Neural progenitor cell (in vitro differentiated cells): ENCODE measurements around the gene SLC43A2. TPM values are rescaled to one million over a fixed set of nuclear protein-coding genes. Genes with fewer than 3 reads are reported as not detected.

Experiments
- DNase-seq: peaks from one replicate; pipeline ENCODE4 v3.0.0-alpha.2; 2016; ENCODE audit warnings: low spot score
- H2AFZ ChIP-seq: fragments of 200-600 bp; sonication (generic); replicated peaks from 2 replicates; pipeline ENCODE4 v1.6.1; 2016; ENCODE audit warnings: antibody characterized with exemption
- H3F3A ChIP-seq: fragments of 200-600 bp; sonication (generic); 2 replicates; pipeline ENCODE4 v1.6.1; 2016; ENCODE audit warnings: antibody characterized with exemption, low read depth
- H3K27ac ChIP-seq: fragments of 200-600 bp; sonication (generic); 2 replicates; pipeline ENCODE4 v1.5.1; 2016; ENCODE audit warnings: mild to moderate bottlenecking
- H3K27me3 ChIP-seq: fragments of 200-600 bp; sonication (generic); 2 replicates; pipeline ENCODE4 v1.6.1; 2016; ENCODE audit warnings: mild to moderate bottlenecking, moderate library complexity
- H3K36me3 ChIP-seq: fragments of 200-600 bp; sonication (generic); 2 replicates; pipeline ENCODE4 v1.5.1; 2016
- H3K4me1 ChIP-seq: fragments of 200-600 bp; sonication (generic); 2 replicates; pipeline ENCODE4 v1.6.1; 2016; ENCODE audit warnings: mixed run types
- H3K4me2 ChIP-seq: fragments of 200-600 bp; sonication (generic); 2 replicates; pipeline ENCODE4 v1.6.1; 2016
- H3K4me3 ChIP-seq: fragments of 200-600 bp; sonication (generic); 2 replicates; pipeline ENCODE4 v1.5.1; 2016
- H3K79me2 ChIP-seq: fragments of 200-600 bp; sonication (generic); 2 replicates; pipeline ENCODE4 v1.6.1; 2016; ENCODE audit warnings: low read depth
- H3K9ac ChIP-seq: fragments of 200-600 bp; sonication (generic); 2 replicates; pipeline ENCODE4 v1.6.1; 2016
- H3K9me3 ChIP-seq: fragments of 200-600 bp; sonication (generic); 2 replicates; pipeline ENCODE4 v1.5.1; 2016; ENCODE audit warnings: low read depth
- H4K20me1 ChIP-seq: fragments of 200-600 bp; sonication (generic); 2 replicates; pipeline ENCODE4 v1.6.1; 2016; ENCODE audit warnings: low read depth
- H3K27ac Mint-ChIP-seq: 3 replicates; pipeline ENCODE4 v1.8.0; 2021; ENCODE audit warnings: mixed read lengths
- H3K27me3 Mint-ChIP-seq: 2 replicates; pipeline ENCODE4 v1.8.0; 2022; ENCODE audit warnings: low read depth, mild to moderate bottlenecking, inconsistent platforms, moderate library complexity, mixed read lengths; ENCODE audit not compliant: insufficient read depth
- H3K36me3 Mint-ChIP-seq: 3 replicates; pipeline ENCODE4 v1.8.0; 2021; ENCODE audit warnings: mixed read lengths
- H3K4me1 Mint-ChIP-seq: 3 replicates; pipeline ENCODE4 v1.8.0; 2021; ENCODE audit warnings: mixed read lengths
- H3K4me3 Mint-ChIP-seq: 3 replicates; pipeline ENCODE4 v1.8.0; 2021; ENCODE audit warnings: mild to moderate bottlenecking, moderate library complexity, mixed read lengths
- H3K9me3 Mint-ChIP-seq: 3 replicates; pipeline ENCODE4 v1.8.0; 2020; ENCODE audit warnings: mixed read lengths
- CTCF ChIP-seq: fragments of 200-600 bp; sonication (generic); IDR thresholded peaks from 2 replicates; pipeline ENCODE4 v1.5.1; 2017; ENCODE audit warnings: antibody characterized with exemption, mild to moderate bottlenecking
- EZH2 ChIP-seq: fragments of 200-600 bp; sonication (generic); IDR thresholded peaks from 2 replicates; pipeline ENCODE4 v1.6.1; 2017; ENCODE audit warnings: antibody characterized with exemption, mild to moderate bottlenecking, moderate library complexity
- EZH2phosphoT487 ChIP-seq: fragments of 200-600 bp; sonication (generic); IDR thresholded peaks from 2 replicates; pipeline ENCODE4 v1.6.1; 2017; ENCODE audit warnings: antibody characterized with exemption
- total RNA-seq: library from RNA; depleted of rRNA; stranded (reverse); fragments of >200 nt; gene quantifications from 2 replicates; pipeline ENCODE4 v1.2.3, GENCODE V29; 2015; ENCODE audit warnings: low replicate concordance

Gene SLC43A2
- total RNA-seq, 1 donor from 2014 or later, result 6.8 TPM

GRCh38 chr17:1592751-1593629 lies 35.6 kb downstream of the SLC43A2 start:
- Histone ChIP-seq H3K4me1 (no peaks in the 10 kb centered on the region), H2AFZ (no peak overlapping the region), H3F3A (no peaks in the 10 kb centered on the region), H3K27me3 (no peaks in the 10 kb centered on the region), H4K20me1 (no peaks in the 10 kb centered on the region), H3K36me3 (no peaks in the 10 kb centered on the region), H3K9me3 (no peaks in the 10 kb centered on the region), H3K79me2 (no peaks in the 10 kb centered on the region), H3K9ac (no peak overlapping the region), H3K4me2 (no peak overlapping the region), H3K4me3 (no peak overlapping the region), H3K27ac (no peak overlapping the region)
- Mint-ChIP-seq H3K27ac (no peak overlapping the region), H3K36me3 (peaks cover 5% of the 10 kb centered on the region), H3K9me3 (no peaks in the 10 kb centered on the region), H3K27me3 (no peaks in the 10 kb centered on the region), H3K4me3 (no peak overlapping the region), H3K4me1 (peaks cover 11% of the 10 kb centered on the region)
- no peak for TF ChIP-seq CTCF
- TF ChIP-seq EZH2, result no peak
- TF ChIP-seq EZH2phosphoT487, result no peak
- DNase-seq, result no peak

GRCh38 chr17:1591474-1592090 lies 37.1 kb downstream of the SLC43A2 start:
- Histone ChIP-seq H3K27me3 (no peaks in the 10 kb centered on the region), H4K20me1 (no peaks in the 10 kb centered on the region), H3F3A (no peaks in the 10 kb centered on the region), H3K4me2 (no peak overlapping the region), H3K36me3 (no peaks in the 10 kb centered on the region), H3K9me3 (no peaks in the 10 kb centered on the region), H2AFZ (no peak overlapping the region), H3K4me1 (no peaks in the 10 kb centered on the region), H3K4me3 (no peak overlapping the region), H3K27ac (no peak overlapping the region), H3K79me2 (no peaks in the 10 kb centered on the region), H3K9ac (no peak overlapping the region)
- Mint-ChIP-seq H3K27me3 (no peaks in the 10 kb centered on the region), H3K4me1 (peaks cover 17% of the 10 kb centered on the region), H3K36me3 (peaks cover 5% of the 10 kb centered on the region), H3K27ac (no peak overlapping the region), H3K4me3 (no peak overlapping the region), H3K9me3 (no peaks in the 10 kb centered on the region)
- no peak for DNase-seq
- TF ChIP-seq EZH2phosphoT487 (no peak), CTCF (no peak), EZH2 (no peak)

GRCh38 chr17:1590747-1591473 lies 37.7 kb downstream of the SLC43A2 start:
- Histone ChIP-seq H3K4me1 (peaks cover 1% of the 10 kb centered on the region), H3K9ac (no peak overlapping the region), H3K4me2 (no peak overlapping the region), H3K27me3 (no peaks in the 10 kb centered on the region), H2AFZ (no peak overlapping the region), H3K79me2 (no peaks in the 10 kb centered on the region), H3K4me3 (no peak overlapping the region), H4K20me1 (no peaks in the 10 kb centered on the region), H3F3A (no peaks in the 10 kb centered on the region), H3K27ac (no peak overlapping the region), H3K36me3 (no peaks in the 10 kb centered on the region), H3K9me3 (no peaks in the 10 kb centered on the region)
- DNase-seq, result no peak
- no peak for TF ChIP-seq EZH2phosphoT487
- no peak for TF ChIP-seq CTCF
- no peak for TF ChIP-seq EZH2
- Mint-ChIP-seq H3K4me3 (no peak overlapping the region), H3K36me3 (peaks cover 4% of the 10 kb centered on the region), H3K27ac (no peak overlapping the region), H3K4me1 (peaks cover 22% of the 10 kb centered on the region), H3K27me3 (no peaks in the 10 kb centered on the region), H3K9me3 (no peaks in the 10 kb centered on the region)
